ENCODE data around the gene NUPR1. TPM values are rescaled to one million over a fixed set of nuclear protein-coding genes. Genes with fewer than 3 reads are reported as not detected.

The NUPR1 gene
- polyA plus RNA-seq, 1 of the 3 experiments (the other 2 are of a cell fraction) = 0.61 TPM

DNA sequence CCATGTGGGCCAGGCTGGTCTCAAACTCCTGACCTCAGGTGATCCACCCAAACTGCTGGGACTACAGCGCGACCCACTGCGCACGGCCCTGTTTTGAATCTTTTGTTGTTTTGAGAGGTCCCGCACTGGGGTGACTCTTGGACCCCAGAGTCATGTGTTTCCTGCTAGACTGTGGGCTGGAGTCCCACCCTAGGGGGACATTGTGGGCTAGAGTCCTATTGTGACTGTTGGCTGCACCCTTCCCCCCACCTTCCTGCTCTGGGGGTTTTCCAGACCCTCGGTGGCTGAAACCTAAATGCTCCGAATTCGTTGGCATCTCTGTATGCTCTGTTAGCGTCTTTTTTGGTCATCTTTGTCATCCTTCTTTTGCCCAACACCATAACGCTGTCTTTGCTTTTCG lies 16.0 kb downstream of the NUPR1 start:
- Histone ChIP-seq H3K9me2 (no peaks in the 10 kb centered on the region), H2AFZ (ENCODE audit: low read depth) (no peak overlapping the region), H3K79me2 (ENCODE audit: insufficient read depth) (no peaks in the 10 kb centered on the region), H3K36me3 (replicated peaks in 1 of 2; ENCODE audit: control insufficient read depth in 1 of 2, insufficient read depth in 2 of 2, low read length in 1 of 2) (no peaks in the 10 kb centered on the region), H4K20me1 (ENCODE audit: insufficient read depth) (no peaks in the 10 kb centered on the region), H3K27ac (ENCODE audit: low read depth in 2 of 2, low read length in 1 of 2) (no peak overlapping the region), H3K4me3 (ENCODE audit: low read depth in 2 of 2, low read length in 1 of 2) (no peak overlapping the region), H3K4me1 (ENCODE audit: control insufficient read depth in 1 of 2, insufficient read depth in 2 of 2, low read depth in 1 of 2, low read length in 1 of 2) (no peaks in the 10 kb centered on the region), H3K4me2 (no peak overlapping the region), H3K27me3 (ENCODE audit: insufficient read depth) (no peaks in the 10 kb centered on the region), H3K9me3 (no peaks in the 10 kb centered on the region), H3F3A (replicated peaks; ENCODE audit: insufficient read depth) (no peaks in the 10 kb centered on the region), H3K9ac (no peak overlapping the region)
- CTCF ChIA-PET = no interaction called here
- TF ChIP-seq JUND (IDR thresholded peaks at IDR 0.05) = no peak
- TF ChIP-seq, protein P1, sequence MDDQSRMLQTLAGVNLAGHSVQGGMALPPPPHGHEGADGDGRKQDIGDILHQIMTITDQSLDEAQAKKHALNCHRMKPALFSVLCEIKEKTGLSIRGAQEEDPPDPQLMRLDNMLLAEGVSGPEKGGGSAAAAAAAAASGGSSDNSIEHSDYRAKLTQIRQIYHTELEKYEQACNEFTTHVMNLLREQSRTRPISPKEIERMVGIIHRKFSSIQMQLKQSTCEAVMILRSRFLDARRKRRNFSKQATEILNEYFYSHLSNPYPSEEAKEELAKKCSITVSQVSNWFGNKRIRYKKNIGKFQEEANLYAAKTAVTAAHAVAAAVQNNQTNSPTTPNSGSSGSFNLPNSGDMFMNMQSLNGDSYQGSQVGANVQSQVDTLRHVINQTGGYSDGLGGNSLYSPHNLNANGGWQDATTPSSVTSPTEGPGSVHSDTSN (IDR thresholded peaks at IDR 0.05) = no peak
- no peak for TF ChIP-seq TCF12 (IDR thresholded peaks at IDR 0.05)
- TF ChIP-seq YY1 (IDR thresholded peaks at IDR 0.05; ENCODE audit: low read depth) = no peak
- TF ChIP-seq MXI1 (IDR thresholded peaks at IDR 0.05; ENCODE audit: low read depth, low read length) = no peak
- TF ChIP-seq FOXJ3 (CRISPR knock-in tag; IDR thresholded peaks at IDR 0.05) = no peak
- no peak for TF ChIP-seq RCOR1 (IDR thresholded peaks at IDR 0.05; ENCODE audit: low read length)
- no peak for TF ChIP-seq ELF1 (IDR thresholded peaks at IDR 0.05)
- 78% methylated on average over 11 of the region's 11 CpGs for WGBS (ENCODE audit: low lambda C conversion rate)
- POLR2A ChIA-PET = no interaction called here
- DNase-seq = no peak

DNA sequence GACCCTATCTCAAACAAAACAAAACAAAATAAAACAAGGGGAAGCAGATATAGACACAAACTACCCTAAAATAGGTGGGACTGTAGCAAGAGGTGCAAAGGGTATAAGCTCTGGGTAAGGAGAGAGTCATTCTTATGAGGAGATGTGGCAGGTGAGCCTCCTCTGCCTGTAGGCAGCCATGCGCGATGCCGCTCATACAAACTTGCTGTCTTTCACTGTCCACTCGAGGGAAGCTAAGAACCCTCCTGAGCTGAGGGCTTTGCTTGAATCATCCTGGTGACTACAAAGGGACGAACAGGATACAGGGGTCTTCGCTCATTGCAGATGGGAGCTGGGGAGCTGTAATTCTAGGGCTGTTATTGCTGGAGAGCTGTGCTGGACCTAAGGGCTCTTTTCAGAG lies 17.3 kb downstream of the NUPR1 start:
- CTCF ChIA-PET = no interaction called here
- H3K4me1 ChIP-seq (ENCODE audit: control insufficient read depth in 1 of 2, insufficient read depth in 2 of 2, low read depth in 1 of 2, low read length in 1 of 2) = no peaks in the 10 kb centered on the region
- H3K36me3 ChIP-seq (replicated peaks in 1 of 2; ENCODE audit: control insufficient read depth in 1 of 2, insufficient read depth in 2 of 2, low read length in 1 of 2) = no peaks in the 10 kb centered on the region
- H3K9ac ChIP-seq = no peak overlapping the region
- WGBS (ENCODE audit: low lambda C conversion rate) = 79% methylated on average over 6 of the region's 6 CpGs
- no peaks in the 10 kb centered on the region for H3K79me2 ChIP-seq (ENCODE audit: insufficient read depth)
- TF ChIP-seq EP300 (IDR thresholded peaks at IDR 0.05; ENCODE audit: borderline replicate concordance in 1 of 2, low read depth in 1 of 2, low read length in 1 of 2) (no peak), TEAD4 (IDR thresholded peaks at IDR 0.05; ENCODE audit: borderline replicate concordance, insufficient read depth) (no peak), GABPA (IDR thresholded peaks at IDR 0.05; ENCODE audit: low read depth) (no peak), EZH2phosphoT487 (IDR thresholded peaks at IDR 0.05; ENCODE audit: borderline replicate concordance, low read depth) (no peak), MXI1 (IDR thresholded peaks at IDR 0.05; ENCODE audit: low read depth, low read length) (no peak), FOXM1 (IDR thresholded peaks at IDR 0.05; ENCODE audit: low read depth) (no peak), MEF2A (IDR thresholded peaks at IDR 0.05; ENCODE audit: borderline replicate concordance, low read depth) (no peak)
- TF ChIP-seq, protein P2, sequence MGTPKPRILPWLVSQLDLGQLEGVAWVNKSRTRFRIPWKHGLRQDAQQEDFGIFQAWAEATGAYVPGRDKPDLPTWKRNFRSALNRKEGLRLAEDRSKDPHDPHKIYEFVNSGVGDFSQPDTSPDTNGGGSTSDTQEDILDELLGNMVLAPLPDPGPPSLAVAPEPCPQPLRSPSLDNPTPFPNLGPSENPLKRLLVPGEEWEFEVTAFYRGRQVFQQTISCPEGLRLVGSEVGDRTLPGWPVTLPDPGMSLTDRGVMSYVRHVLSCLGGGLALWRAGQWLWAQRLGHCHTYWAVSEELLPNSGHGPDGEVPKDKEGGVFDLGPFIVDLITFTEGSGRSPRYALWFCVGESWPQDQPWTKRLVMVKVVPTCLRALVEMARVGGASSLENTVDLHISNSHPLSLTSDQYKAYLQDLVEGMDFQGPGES (IDR thresholded peaks at IDR 0.05; ENCODE audit: low read depth, low read length) = no peak
- TF ChIP-seq, protein P3, sequence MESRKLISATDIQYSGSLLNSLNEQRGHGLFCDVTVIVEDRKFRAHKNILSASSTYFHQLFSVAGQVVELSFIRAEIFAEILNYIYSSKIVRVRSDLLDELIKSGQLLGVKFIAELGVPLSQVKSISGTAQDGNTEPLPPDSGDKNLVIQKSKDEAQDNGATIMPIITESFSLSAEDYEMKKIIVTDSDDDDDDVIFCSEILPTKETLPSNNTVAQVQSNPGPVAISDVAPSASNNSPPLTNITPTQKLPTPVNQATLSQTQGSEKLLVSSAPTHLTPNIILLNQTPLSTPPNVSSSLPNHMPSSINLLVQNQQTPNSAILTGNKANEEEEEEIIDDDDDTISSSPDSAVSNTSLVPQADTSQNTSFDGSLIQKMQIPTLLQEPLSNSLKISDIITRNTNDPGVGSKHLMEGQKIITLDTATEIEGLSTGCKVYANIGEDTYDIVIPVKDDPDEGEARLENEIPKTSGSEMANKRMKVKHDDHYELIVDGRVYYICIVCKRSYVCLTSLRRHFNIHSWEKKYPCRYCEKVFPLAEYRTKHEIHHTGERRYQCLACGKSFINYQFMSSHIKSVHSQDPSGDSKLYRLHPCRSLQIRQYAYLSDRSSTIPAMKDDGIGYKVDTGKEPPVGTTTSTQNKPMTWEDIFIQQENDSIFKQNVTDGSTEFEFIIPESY (IDR thresholded peaks at IDR 0.05; ENCODE audit: borderline replicate concordance, low read depth) = no peak
- no peaks in the 10 kb centered on the region for H4K20me1 ChIP-seq (ENCODE audit: insufficient read depth)
- no peak overlapping the region for H3K4me2 ChIP-seq
- no peak overlapping the region for H3K4me3 ChIP-seq (ENCODE audit: low read depth in 2 of 2, low read length in 1 of 2)
- H3K27me3 ChIP-seq (ENCODE audit: insufficient read depth) = no peaks in the 10 kb centered on the region
- H3F3A ChIP-seq (replicated peaks; ENCODE audit: insufficient read depth) = no peaks in the 10 kb centered on the region
- no peaks in the 10 kb centered on the region for H3K9me3 ChIP-seq
- no peak overlapping the region for H3K27ac ChIP-seq (ENCODE audit: low read depth in 2 of 2, low read length in 1 of 2)
- no peaks in the 10 kb centered on the region for H3K9me2 ChIP-seq
- POLR2A ChIA-PET = no interaction called here
- no peak overlapping the region for H2AFZ ChIP-seq (ENCODE audit: low read depth)
- DNase-seq = no peak

All from SK-N-SH (cell line).